ENCODE data around the gene RBFA. TPM values are rescaled to one million over a fixed set of nuclear protein-coding genes. Genes with fewer than 3 reads are reported as not detected.

Gene RBFA
- total and polyA plus RNA-seq, 10 of the 15 experiments (the other 5 are each of a cell fraction or from before 2014, with no cell fraction given) = 7.2 to 56.0 (median 37.7) TPM

GRCh38 chr18:80033181-80034067, 810 bp upstream of the RBFA start (continued):
- TF ChIP-seq ZBTB11 (CRISPR knock-in tag; IDR thresholded peaks at IDR 0.05) (no peak), TCF12 (IDR thresholded peaks at IDR 0.05; ENCODE audit: low read depth, low read length) (peak; percentile 1; the same call in 1 of the 2 replicates), NRF1 (conservative IDR thresholded peaks at IDR 0.05; ENCODE audit: low read depth, low read length) (no peak), STAT1 (conservative IDR thresholded peaks at IDR 0.05) (no peak), DPF2 (IDR thresholded peaks at IDR 0.05) (peak; percentile 78; the same call in 1 of the 2 replicates), RAD21 (IDR thresholded peaks at IDR 0.05; ENCODE audit: insufficient read depth, low read depth, low read length) (no peak), RUNX3 (IDR thresholded peaks at IDR 0.05; ENCODE audit: low read length) (peak; percentile 77), MTA3 (IDR thresholded peaks at IDR 0.05; ENCODE audit: borderline replicate concordance, low read length) (no peak), TCF3 (IDR thresholded peaks at IDR 0.05; ENCODE audit: borderline replicate concordance, insufficient read depth, low read depth, low read length) (no peak), EZH2 (IDR thresholded peaks at IDR 0.05; ENCODE audit: borderline replicate concordance, control insufficient read depth, low read depth, low read length) (no peak), NFIC (IDR thresholded peaks at IDR 0.05; ENCODE audit: low read depth, low read length) (no peak), NKRF (conservative IDR thresholded peaks at IDR 0.05) (peak; percentile 60; the same call in 1 of the 2 replicates), EP300 (IDR thresholded peaks at IDR 0.05; ENCODE audit: borderline replicate concordance in 1 of 2, control insufficient read depth in 1 of 2, low read depth in 2 of 2, low read length in 2 of 2) (0 out of 4 replicates have a peak, but pooled peaks of 1 of the 2 experiments have one; percentile 12), PBX3 (IDR thresholded peaks at IDR 0.05; ENCODE audit: insufficient replicate concordance, low read depth, low read length) (peak; percentile 62), NFYA (IDR thresholded peaks at IDR 0.05; ENCODE audit: borderline replicate concordance, low read depth, low read length) (no peak), SIX5 (IDR thresholded peaks at IDR 0.05; ENCODE audit: low read depth, low read length, severe bottlenecking) (no peak), CREM (IDR thresholded peaks at IDR 0.05; ENCODE audit: low read depth) (peak; percentile 34; the same call in 1 of the 2 replicates)
- TF ChIP-seq, protein P1, sequence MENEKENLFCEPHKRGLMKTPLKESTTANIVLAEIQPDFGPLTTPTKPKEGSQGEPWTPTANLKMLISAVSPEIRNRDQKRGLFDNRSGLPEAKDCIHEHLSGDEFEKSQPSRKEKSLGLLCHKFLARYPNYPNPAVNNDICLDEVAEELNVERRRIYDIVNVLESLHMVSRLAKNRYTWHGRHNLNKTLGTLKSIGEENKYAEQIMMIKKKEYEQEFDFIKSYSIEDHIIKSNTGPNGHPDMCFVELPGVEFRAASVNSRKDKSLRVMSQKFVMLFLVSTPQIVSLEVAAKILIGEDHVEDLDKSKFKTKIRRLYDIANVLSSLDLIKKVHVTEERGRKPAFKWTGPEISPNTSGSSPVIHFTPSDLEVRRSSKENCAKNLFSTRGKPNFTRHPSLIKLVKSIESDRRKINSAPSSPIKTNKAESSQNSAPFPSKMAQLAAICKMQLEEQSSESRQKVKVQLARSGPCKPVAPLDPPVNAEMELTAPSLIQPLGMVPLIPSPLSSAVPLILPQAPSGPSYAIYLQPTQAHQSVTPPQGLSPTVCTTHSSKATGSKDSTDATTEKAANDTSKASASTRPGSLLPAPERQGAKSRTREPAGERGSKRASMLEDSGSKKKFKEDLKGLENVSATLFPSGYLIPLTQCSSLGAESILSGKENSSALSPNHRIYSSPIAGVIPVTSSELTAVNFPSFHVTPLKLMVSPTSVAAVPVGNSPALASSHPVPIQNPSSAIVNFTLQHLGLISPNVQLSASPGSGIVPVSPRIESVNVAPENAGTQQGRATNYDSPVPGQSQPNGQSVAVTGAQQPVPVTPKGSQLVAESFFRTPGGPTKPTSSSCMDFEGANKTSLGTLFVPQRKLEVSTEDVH (IDR thresholded peaks at IDR 0.05; ENCODE audit: low read depth, partially characterized antibody) = no peak

All from GM12878 (cell line).